Activated T-cell treated with anti-CD3 and anti-CD28 coated beads, Interleukin-2, amount 50 U/mL, for 1 hour (primary cell): ENCODE results near the gene UNG.

Experiments
- DNase-seq: peaks from one replicate; pipeline ENCODE4 v3.0.0-alpha.2; 2020

Gene UNG

DNA sequence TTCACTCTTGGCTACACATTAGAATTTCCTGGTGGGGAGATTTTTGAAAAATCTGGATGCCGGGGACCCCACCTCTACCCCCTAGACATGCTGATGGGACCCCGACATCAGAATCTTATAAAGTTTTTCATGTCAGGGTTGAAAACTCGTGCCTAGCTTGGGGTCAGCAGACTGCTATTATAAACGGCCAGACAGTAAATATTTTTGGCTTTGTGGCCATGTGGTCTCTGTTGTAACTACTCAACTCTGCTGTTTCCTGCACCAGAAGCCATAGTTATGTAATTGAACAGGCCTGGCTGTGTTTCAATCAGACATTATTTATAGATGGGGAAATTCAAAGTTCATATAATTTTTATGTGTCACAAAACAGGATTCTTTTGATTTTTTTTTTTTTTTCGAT, 60.6 kb downstream of the UNG start:
- DNase-seq: no peak

DNA sequence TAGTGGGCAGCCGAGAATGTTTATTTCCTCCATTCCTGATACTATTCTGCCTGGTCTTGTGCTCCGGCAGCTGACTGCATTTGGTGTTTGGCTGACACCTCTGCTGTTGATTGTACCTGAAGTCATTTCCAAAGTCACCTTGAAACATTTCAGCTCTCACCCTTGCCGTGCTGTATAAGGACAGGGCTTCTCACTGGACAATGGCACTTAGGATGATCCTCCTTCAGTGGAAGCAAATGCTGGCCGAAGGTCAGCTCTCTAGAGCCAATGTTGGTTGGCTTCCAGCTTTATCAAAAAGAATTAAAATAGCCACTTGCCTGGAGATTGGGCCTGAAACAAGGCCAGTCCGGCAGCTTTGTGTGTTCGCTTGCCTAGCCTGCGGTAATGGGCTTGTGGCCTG, 63.0 kb downstream of the UNG start:
- DNase-seq: no peak
